Stomach (tissue), 4 donors: ENCODE measurements around the gene NF1.

Source experiments
- CTCF ChIP-seq, 7 experiments: fragments of 450-650 bp in 4 of 7; fragments of 200-600 bp in 3 of 7; sonication (generic) in 3 of 7; IDR thresholded peaks; one replicate each; pipeline ENCODE4 v1.5.1; 2016 to 2019; ENCODE audit warnings: antibody characterized with exemption in 7 of 7, control low read depth in 2 of 7, mild to moderate bottlenecking in 1 of 7
- EP300 ChIP-seq: sonication (generic); formaldehyde crosslinking; IDR thresholded peaks from one replicate; pipeline ENCODE4 v1.6.1; 2017; ENCODE audit warnings: antibody characterized with exemption

- TF ChIP-seq EP300: no peak
- no peak for TF ChIP-seq CTCF (IDR thresholded peaks at IDR 0.05)
Observed at GRCh38 chr17:31321966-31322365, 227.2 kb downstream of the NF1 start.
